Caki2 (cell line): ENCODE data around the gene ANKRD24. TPM values are rescaled to one million over a fixed set of nuclear protein-coding genes. Genes with fewer than 3 reads are reported as not detected.
"Not testable (repeated sequence)": the region's sequence is repeated elsewhere in the genome, so short reads cannot be mapped to it uniquely, and the experiment has no call there.

ENCODE experiments used
- DNase-seq: peaks from one replicate; pipeline ENCODE4 v3.0.0-alpha.2; 2015; ENCODE audit warnings: low read depth
- in situ Hi-C: cut with HindIII; loops from 2 replicates; pipeline ENCODE4 v1.10.0; 2016; ENCODE audit warnings: low sequenced_read_pairs, low pct_unique_long_range_greater_than_20kb, mixed read lengths
- total RNA-seq: library from RNA; depleted of rRNA; stranded (reverse); fragments of >200 nt; shearing (Covaris generic); gene quantifications from 2 replicates; pipeline ENCODE4 v1.2.3, GENCODE V29; 2014; ENCODE audit warnings: low replicate concordance

Gene ANKRD24
- total RNA-seq, 1 experiment from 2014 or later: 0.64 TPM

GRCh38 chr19:4192537-4192936 lies 10.0 kb downstream of the ANKRD24 start:
- DNase-seq, in situ Hi-C loops: not testable (repeated sequence)

- no peak for DNase-seq
- in situ Hi-C loops: no loop called here
These were observed 11.9 kb downstream of the ANKRD24 start for GRCh38 chr19:4194353-4194752.

- DNase-seq: no peak
These were observed 13.5 kb downstream of the ANKRD24 start for GRCh38 chr19:4196009-4196408.

GRCh38 chr19:4196587-4197148 lies 14.2 kb downstream of the ANKRD24 start:
- no peak for DNase-seq
- in situ Hi-C loops: no loop called here

More at GRCh38 chr19:4196009-4196408, 13.5 kb downstream of the ANKRD24 start:
- in situ Hi-C loops: no loop called here

- DNase-seq: no peak
- in situ Hi-C loops: no loop called here
These were observed 14.7 kb downstream of the ANKRD24 start for GRCh38 chr19:4197228-4197624.

GRCh38 chr19:4197625-4198466 lies 15.4 kb downstream of the ANKRD24 start:
- DNase-seq: no peak
- in situ Hi-C loops: no loop called here

- DNase-seq: no peak
- in situ Hi-C loops: no loop called here
These were observed 16.1 kb downstream of the ANKRD24 start for GRCh38 chr19:4198467-4199126.

- in situ Hi-C loops: loop anchor here (25.0 kb wide), 1 partner anchor 212 kb away; the partner anchor contains the start of gene EEF2
- DNase-seq: no peak
These were observed 17.3 kb downstream of the ANKRD24 start for GRCh38 chr19:4199699-4200293.

- in situ Hi-C loops: loop anchor here (25.0 kb wide), 1 partner anchor 214 kb away; the partner anchor contains the start of gene EEF2
- no peak for DNase-seq
These were observed 18.6 kb downstream of the ANKRD24 start for GRCh38 chr19:4200940-4201542.

- in situ Hi-C loops: loop anchor here (25.0 kb wide), 1 partner anchor 214 kb away; the partner anchor contains the start of gene EEF2
- DNase-seq: no peak
These were observed 19.3 kb downstream of the ANKRD24 start for GRCh38 chr19:4201798-4202197.

- in situ Hi-C loops: loop anchor here (25.0 kb wide), 1 partner anchor 220 kb away; the partner anchor contains the start of gene EEF2
- no peak for DNase-seq
These were observed 24.5 kb downstream of the ANKRD24 start for GRCh38 chr19:4206818-4207484.

GRCh38 chr19:4208385-4209094 lies 26.1 kb downstream of the ANKRD24 start:
- peak; percentile 43 for DNase-seq
- in situ Hi-C loops: loop anchor here (25.0 kb wide), 1 partner anchor 221 kb away; the partner anchor contains the start of gene EEF2

- in situ Hi-C loops: loop anchor here (25.0 kb wide), 1 partner anchor 223 kb away; the partner anchor contains the start of gene EEF2
- DNase-seq: no peak
These were observed 27.8 kb downstream of the ANKRD24 start for GRCh38 chr19:4210166-4210731.

GRCh38 chr19:4213116-4213515 lies 30.6 kb downstream of the ANKRD24 start:
- in situ Hi-C loops: loop anchor here (25.0 kb wide), 1 partner anchor 226 kb away; the partner anchor contains the start of gene EEF2
- DNase-seq: no peak

GRCh38 chr19:4215807-4216206 lies 33.3 kb downstream of the ANKRD24 start:
- in situ Hi-C loops: loop anchor here (25.0 kb wide), 1 partner anchor 229 kb away; the partner anchor contains the start of gene EEF2
- no peak for DNase-seq

GRCh38 chr19:4216846-4217245 lies 34.4 kb downstream of the ANKRD24 start:
- no peak for DNase-seq
- in situ Hi-C loops: loop anchor here (25.0 kb wide), 1 partner anchor 230 kb away; the partner anchor contains the start of gene EEF2
